ENCODE results near the gene PEX14. TPM values are rescaled to one million over a fixed set of nuclear protein-coding genes. Genes with fewer than 3 reads are reported as not detected.

The PEX14 gene
- total and polyA plus RNA-seq, 9 of the 15 experiments (the other 6 are each of a cell fraction or from before 2014, with no cell fraction given), result 2.6 to 45.7 (median 22.7) TPM

GRCh38 chr1:10473145-10473765 lies 1.5 kb upstream of the PEX14 start (continued):
- TF ChIP-seq DMBX1 (CRISPR knock-in tag; IDR thresholded peaks at IDR 0.05; ENCODE audit: borderline replicate concordance) (peak; percentile 48; the same call in 1 of the 2 replicates), RFX1 (IDR thresholded peaks at IDR 0.05) (no peak), ZNF174 (CRISPR knock-in tag; IDR thresholded peaks at IDR 0.05) (no peak), THRAP3 (IDR thresholded peaks at IDR 0.05; ENCODE audit: borderline replicate concordance) (no peak), KDM1A (IDR thresholded peaks at IDR 0.05) (peak; percentile 7 to 32; a peak in 1 of 4 replicates), ZBTB49 (CRISPR knock-in tag; IDR thresholded peaks at IDR 0.05; ENCODE audit: borderline replicate concordance) (no peak), ZNF699 (CRISPR knock-in tag; IDR thresholded peaks at IDR 0.05; ENCODE audit: insufficient replicate concordance) (no peak), HMG20B (CRISPR knock-in tag; IDR thresholded peaks at IDR 0.05) (no peak), KLF16 (IDR thresholded peaks at IDR 0.05) (no peak), ZNF134 (CRISPR knock-in tag; conservative IDR thresholded peaks at IDR 0.05) (no peak), ZNF695 (CRISPR knock-in tag; IDR thresholded peaks at IDR 0.05) (no peak), FOXP1 (CRISPR knock-in tag; IDR thresholded peaks at IDR 0.05) (no peak), PHB2 (IDR thresholded peaks at IDR 0.05; ENCODE audit: low read depth) (no peak), BRCA1 (IDR thresholded peaks at IDR 0.05) (no peak), BRCA1 (CRISPR knock-in tag; IDR thresholded peaks at IDR 0.05) (no peak), PRDM10 (IDR thresholded peaks at IDR 0.05; ENCODE audit: partially characterized antibody) (peak; percentile 85), E2F6 (IDR thresholded peaks at IDR 0.05; ENCODE audit: borderline replicate concordance in 1 of 2, extremely low read depth in 1 of 2, insufficient read depth in 1 of 2, insufficient read length in 1 of 2, low read depth in 1 of 2, low read length in 1 of 2, poor library complexity in 1 of 2, severe bottlenecking in 1 of 2) (no peak), EWSR1 (IDR thresholded peaks at IDR 0.05; ENCODE audit: borderline replicate concordance, low read depth, partially characterized antibody) (no peak), GTF2E2 (tag; IDR thresholded peaks at IDR 0.05) (0 out of 2 replicates have a peak, but pooled peaks have one; percentile 15)
